ENCODE measurements around the gene THEMIS2. TPM values are rescaled to one million over a fixed set of nuclear protein-coding genes. Genes with fewer than 3 reads are reported as not detected.

The THEMIS2 gene
- total and polyA plus RNA-seq, 10 of the 15 experiments (the other 5 are each of a cell fraction or from before 2014, with no cell fraction given), result 9.1 to 114 (median 38.3) TPM

DNA sequence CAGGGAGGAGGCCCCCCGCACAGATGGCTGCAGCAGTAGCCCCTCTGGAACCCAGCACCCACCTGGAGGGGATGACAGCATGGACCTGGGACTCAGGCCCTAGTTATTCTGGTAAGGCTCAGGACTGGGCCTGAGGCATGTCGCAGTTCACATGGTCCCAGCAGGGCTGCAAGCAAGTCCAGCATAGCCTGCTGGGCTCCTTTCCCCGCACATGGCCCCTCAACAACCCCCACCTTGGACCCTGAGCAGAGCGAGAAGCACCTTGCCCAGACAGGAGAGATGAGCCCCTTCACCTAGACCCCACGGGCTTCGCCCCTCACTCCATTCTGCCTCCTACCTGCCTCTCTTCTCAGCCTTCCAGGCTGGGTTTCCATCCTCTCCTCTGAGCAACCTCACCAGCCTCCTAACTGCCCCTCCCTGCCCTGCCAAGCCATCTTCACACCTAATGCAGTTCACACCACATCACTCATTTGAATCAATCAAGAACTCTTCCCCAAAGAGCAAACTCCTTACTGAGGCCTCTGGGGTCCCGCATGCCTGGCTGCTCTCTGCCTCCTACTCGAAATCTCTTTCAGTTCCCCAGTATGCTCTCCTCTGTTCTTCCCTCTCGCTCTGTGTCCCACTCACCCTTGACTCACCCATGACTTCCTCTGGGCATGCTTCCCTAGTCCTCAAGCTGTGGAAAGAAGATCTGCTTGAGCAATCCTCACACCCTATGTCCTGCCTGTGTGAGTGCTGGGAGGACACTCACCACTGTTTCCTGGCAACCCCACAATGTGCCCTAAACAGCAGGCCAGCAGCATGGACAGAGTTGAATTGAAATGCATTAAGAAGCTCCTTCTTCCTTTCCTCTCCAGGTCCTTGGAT lies 9.4 kb upstream of the THEMIS2 start (continued):
- TF ChIP-seq MEF2B (IDR thresholded peaks at IDR 0.05; ENCODE audit: partially characterized antibody, poor library complexity, severe bottlenecking), result peak; percentile 68
- TF ChIP-seq, protein P1, sequence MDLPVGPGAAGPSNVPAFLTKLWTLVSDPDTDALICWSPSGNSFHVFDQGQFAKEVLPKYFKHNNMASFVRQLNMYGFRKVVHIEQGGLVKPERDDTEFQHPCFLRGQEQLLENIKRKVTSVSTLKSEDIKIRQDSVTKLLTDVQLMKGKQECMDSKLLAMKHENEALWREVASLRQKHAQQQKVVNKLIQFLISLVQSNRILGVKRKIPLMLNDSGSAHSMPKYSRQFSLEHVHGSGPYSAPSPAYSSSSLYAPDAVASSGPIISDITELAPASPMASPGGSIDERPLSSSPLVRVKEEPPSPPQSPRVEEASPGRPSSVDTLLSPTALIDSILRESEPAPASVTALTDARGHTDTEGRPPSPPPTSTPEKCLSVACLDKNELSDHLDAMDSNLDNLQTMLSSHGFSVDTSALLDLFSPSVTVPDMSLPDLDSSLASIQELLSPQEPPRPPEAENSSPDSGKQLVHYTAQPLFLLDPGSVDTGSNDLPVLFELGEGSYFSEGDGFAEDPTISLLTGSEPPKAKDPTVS (IDR thresholded peaks at IDR 0.05; ENCODE audit: low read depth, low read length), result no peak
- TF ChIP-seq, protein P2, sequence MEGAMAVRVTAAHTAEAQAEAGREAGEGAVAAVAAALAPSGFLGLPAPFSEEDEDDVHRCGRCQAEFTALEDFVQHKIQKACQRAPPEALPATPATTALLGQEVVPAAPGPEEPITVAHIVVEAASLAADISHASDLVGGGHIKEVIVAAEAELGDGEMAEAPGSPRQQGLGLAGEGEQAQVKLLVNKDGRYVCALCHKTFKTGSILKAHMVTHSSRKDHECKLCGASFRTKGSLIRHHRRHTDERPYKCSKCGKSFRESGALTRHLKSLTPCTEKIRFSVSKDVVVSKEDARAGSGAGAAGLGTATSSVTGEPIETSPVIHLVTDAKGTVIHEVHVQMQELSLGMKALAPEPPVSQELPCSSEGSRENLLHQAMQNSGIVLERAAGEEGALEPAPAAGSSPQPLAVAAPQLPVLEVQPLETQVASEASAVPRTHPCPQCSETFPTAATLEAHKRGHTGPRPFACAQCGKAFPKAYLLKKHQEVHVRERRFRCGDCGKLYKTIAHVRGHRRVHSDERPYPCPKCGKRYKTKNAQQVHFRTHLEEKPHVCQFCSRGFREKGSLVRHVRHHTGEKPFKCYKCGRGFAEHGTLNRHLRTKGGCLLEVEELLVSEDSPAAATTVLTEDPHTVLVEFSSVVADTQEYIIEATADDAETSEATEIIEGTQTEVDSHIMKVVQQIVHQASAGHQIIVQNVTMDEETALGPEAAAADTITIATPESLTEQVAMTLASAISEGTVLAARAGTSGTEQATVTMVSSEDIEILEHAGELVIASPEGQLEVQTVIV (IDR thresholded peaks at IDR 0.05; ENCODE audit: borderline replicate concordance, partially characterized antibody), result no peak
- TF ChIP-seq, protein P3, sequence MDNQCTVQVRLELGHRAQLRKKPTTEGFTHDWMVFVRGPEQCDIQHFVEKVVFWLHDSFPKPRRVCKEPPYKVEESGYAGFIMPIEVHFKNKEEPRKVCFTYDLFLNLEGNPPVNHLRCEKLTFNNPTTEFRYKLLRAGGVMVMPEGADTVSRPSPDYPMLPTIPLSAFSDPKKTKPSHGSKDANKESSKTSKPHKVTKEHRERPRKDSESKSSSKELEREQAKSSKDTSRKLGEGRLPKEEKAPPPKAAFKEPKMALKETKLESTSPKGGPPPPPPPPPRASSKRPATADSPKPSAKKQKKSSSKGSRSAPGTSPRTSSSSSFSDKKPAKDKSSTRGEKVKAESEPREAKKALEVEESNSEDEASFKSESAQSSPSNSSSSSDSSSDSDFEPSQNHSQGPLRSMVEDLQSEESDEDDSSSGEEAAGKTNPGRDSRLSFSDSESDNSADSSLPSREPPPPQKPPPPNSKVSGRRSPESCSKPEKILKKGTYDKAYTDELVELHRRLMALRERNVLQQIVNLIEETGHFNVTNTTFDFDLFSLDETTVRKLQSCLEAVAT (IDR thresholded peaks at IDR 0.05), result peak; percentile 61; the same call in 1 of the 2 replicates
- TF ChIP-seq GABPA (IDR thresholded peaks at IDR 0.05; ENCODE audit: low read depth), result no peak
- peak; percentile 75; the same call in 1 of the 2 replicates for TF ChIP-seq DPF2 (IDR thresholded peaks at IDR 0.05)
- peak; percentile 98 for TF ChIP-seq IKZF2 (IDR thresholded peaks at IDR 0.05)
- no peak for TF ChIP-seq POLR2AphosphoS2 (IDR thresholded peaks at IDR 0.05; ENCODE audit: low read depth, low read length)
- TF ChIP-seq NR2F1 (conservative IDR thresholded peaks at IDR 0.05), result peak; percentile 42; the same call in 1 of the 2 replicates
- TF ChIP-seq CHD4 (IDR thresholded peaks at IDR 0.05), result no peak

All from GM12878 (cell line).